Measurements from ENCODE around the gene VLDLR. TPM values are rescaled to one million over a fixed set of nuclear protein-coding genes. Genes with fewer than 3 reads are reported as not detected.
"Not testable (repeated sequence)": the region's sequence is repeated elsewhere in the genome, so short reads cannot be mapped to it uniquely, and the experiment has no call there.

Gene VLDLR
- total and polyA plus RNA-seq, 7 donors, result 1.8 to 13.6 (median 4.0) TPM

- Histone ChIP-seq H3K4me3 (no peak overlapping the region), H3K4me1 (no peaks in the 10 kb centered on the region), H3K36me3 (no peaks in the 10 kb centered on the region), H3K27ac (no peak overlapping the region), H3K27me3 (no peaks in the 10 kb centered on the region), H3K9me3 (no peaks in the 10 kb centered on the region)
- no peak for DNase-seq
- TF ChIP-seq EP300 (IDR thresholded peaks at IDR 0.05) (no peak), POLR2AphosphoS5 (IDR thresholded peaks at IDR 0.05) (no peak), POLR2A (IDR thresholded peaks at IDR 0.05) (no peak)
- TF ChIP-seq, protein P1, sequence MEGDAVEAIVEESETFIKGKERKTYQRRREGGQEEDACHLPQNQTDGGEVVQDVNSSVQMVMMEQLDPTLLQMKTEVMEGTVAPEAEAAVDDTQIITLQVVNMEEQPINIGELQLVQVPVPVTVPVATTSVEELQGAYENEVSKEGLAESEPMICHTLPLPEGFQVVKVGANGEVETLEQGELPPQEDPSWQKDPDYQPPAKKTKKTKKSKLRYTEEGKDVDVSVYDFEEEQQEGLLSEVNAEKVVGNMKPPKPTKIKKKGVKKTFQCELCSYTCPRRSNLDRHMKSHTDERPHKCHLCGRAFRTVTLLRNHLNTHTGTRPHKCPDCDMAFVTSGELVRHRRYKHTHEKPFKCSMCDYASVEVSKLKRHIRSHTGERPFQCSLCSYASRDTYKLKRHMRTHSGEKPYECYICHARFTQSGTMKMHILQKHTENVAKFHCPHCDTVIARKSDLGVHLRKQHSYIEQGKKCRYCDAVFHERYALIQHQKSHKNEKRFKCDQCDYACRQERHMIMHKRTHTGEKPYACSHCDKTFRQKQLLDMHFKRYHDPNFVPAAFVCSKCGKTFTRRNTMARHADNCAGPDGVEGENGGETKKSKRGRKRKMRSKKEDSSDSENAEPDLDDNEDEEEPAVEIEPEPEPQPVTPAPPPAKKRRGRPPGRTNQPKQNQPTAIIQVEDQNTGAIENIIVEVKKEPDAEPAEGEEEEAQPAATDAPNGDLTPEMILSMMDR (IDR thresholded peaks at IDR 0.05), result no peak
- intact Hi-C loops (cut with DNase I), result no loop called here
Observed at GRCh38 chr9:2704504-2704903, 82.9 kb downstream of the VLDLR start.

DNA sequence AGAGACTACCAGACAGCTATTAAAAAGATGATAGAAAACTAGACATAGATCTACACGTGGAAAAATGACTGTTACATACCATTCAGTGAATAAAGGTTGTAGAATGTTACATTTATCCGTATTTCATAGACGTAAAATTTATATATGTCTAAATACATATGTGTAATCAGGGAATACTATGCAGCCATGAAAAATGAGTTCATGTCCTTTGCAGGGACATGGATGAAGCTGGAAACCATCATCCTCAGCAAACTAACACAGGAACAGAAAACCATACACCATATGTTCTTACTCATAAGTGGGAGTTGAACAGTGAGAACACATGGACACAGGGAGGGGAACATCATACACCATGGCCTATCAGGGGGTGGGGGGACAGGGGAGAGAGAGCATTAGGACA, 85.7 kb downstream of the VLDLR start:
- H3K9me3 ChIP-seq; intact Hi-C loops (cut with DNase I); H3K4me3 ChIP-seq; H3K27me3 ChIP-seq; DNase-seq; H3K36me3 ChIP-seq; H3K27ac ChIP-seq; H3K4me1 ChIP-seq: not testable (repeated sequence)
- 94 to 98% methylated on average over 3 of the region's 3 CpGs for WGBS, 2 donors

Other genes with a start within 250 kb of the VLDLR start
- gene KCNV2, start 95.7 kb downstream of the VLDLR start, total RNA-seq, result not detected
- not detected for gene KCNV2, start 95.7 kb downstream of the VLDLR start, polyA plus RNA-seq
- gene PUM3, start 222.3 kb downstream of the VLDLR start, total RNA-seq, result 10 to 100 TPM; 18.6 to 27.6 (median 21.3) TPM
- 10 to 100 TPM; 18.0 to 36.5 (median 24.0) TPM for gene PUM3, start 222.3 kb downstream of the VLDLR start, polyA plus RNA-seq